Fibroblast of the aortic adventitia (primary cell): Measurements from ENCODE around the gene SMIM36. TPM values are rescaled to one million over a fixed set of nuclear protein-coding genes. Genes with fewer than 3 reads are reported as not detected.
"Not testable (repeated sequence)": the region's sequence is repeated elsewhere in the genome, so short reads cannot be mapped to it uniquely, and the experiment has no call there.

Source experiments
- DNase-seq: peaks from one replicate; pipeline ENCODE4 v3.0.0-alpha.2; 2010; ENCODE audit warnings: low read depth
- H3K4me3 ChIP-seq: 2 replicates; pipeline ENCODE4 v1.5.1; 2011; ENCODE audit warnings: low read depth, mild to moderate bottlenecking, control low read depth, low read length, moderate library complexity
- total RNA-seq: library from RNA; depleted of rRNA; stranded (reverse); fragments of >200 nt; gene quantifications from 2 replicates; pipeline ENCODE4 v1.2.3, GENCODE V29; 2012; ENCODE audit warnings: low replicate concordance
- TF ChIP-seq, protein P1 (sequence below): IDR thresholded peaks from 2 replicates; pipeline ENCODE4 v1.5.1; 2011; ENCODE audit warnings: mild to moderate bottlenecking, low read length, control low read depth, inconsistent platforms; ENCODE audit not compliant: insufficient read depth

The SMIM36 gene
- total RNA-seq, 1 donor, result not detected

GRCh38 chr17:55448681-55449080 is 62.6 kb downstream of the SMIM36 start:
- DNase-seq, result peak; percentile 54
- TF ChIP-seq, protein P1, sequence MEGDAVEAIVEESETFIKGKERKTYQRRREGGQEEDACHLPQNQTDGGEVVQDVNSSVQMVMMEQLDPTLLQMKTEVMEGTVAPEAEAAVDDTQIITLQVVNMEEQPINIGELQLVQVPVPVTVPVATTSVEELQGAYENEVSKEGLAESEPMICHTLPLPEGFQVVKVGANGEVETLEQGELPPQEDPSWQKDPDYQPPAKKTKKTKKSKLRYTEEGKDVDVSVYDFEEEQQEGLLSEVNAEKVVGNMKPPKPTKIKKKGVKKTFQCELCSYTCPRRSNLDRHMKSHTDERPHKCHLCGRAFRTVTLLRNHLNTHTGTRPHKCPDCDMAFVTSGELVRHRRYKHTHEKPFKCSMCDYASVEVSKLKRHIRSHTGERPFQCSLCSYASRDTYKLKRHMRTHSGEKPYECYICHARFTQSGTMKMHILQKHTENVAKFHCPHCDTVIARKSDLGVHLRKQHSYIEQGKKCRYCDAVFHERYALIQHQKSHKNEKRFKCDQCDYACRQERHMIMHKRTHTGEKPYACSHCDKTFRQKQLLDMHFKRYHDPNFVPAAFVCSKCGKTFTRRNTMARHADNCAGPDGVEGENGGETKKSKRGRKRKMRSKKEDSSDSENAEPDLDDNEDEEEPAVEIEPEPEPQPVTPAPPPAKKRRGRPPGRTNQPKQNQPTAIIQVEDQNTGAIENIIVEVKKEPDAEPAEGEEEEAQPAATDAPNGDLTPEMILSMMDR, result no peak
- no peak overlapping the region for H3K4me3 ChIP-seq

DNA sequence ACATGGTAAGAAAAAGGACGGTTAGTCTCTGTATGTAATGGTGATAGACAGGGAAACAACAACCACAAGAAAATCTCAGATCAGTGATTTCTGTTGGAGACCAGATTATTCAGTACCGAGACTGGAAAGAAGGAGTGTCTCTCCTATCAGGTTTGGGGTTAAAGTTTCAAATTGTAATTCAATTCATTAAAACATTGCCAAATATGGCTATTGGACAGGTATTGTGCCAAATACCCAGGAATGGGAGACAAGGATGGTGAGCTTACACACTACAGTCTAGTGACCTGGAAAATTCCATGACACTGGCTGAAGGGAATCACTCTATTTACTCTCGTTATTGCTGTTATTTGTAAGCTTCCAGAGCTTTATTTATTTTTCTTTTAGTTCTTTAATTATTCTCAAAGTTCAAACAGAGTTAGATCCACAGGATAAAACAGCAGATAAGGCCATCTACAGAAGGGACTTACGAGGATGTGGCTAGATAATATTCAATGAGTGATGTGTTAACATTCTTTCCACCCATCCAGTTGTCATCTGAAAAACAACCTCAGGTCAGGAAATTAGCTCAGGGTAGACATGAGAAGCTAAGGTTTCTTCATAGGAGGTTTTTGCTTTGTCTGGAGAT is 64.6 kb downstream of the SMIM36 start:
- TF ChIP-seq, protein P1, result no peak
- no peak overlapping the region for H3K4me3 ChIP-seq
- no peak for DNase-seq

- H3K4me3 ChIP-seq, DNase-seq: not testable (repeated sequence)
Observed at GRCh38 chr17:55446004-55446403, 65.2 kb downstream of the SMIM36 start.

DNA sequence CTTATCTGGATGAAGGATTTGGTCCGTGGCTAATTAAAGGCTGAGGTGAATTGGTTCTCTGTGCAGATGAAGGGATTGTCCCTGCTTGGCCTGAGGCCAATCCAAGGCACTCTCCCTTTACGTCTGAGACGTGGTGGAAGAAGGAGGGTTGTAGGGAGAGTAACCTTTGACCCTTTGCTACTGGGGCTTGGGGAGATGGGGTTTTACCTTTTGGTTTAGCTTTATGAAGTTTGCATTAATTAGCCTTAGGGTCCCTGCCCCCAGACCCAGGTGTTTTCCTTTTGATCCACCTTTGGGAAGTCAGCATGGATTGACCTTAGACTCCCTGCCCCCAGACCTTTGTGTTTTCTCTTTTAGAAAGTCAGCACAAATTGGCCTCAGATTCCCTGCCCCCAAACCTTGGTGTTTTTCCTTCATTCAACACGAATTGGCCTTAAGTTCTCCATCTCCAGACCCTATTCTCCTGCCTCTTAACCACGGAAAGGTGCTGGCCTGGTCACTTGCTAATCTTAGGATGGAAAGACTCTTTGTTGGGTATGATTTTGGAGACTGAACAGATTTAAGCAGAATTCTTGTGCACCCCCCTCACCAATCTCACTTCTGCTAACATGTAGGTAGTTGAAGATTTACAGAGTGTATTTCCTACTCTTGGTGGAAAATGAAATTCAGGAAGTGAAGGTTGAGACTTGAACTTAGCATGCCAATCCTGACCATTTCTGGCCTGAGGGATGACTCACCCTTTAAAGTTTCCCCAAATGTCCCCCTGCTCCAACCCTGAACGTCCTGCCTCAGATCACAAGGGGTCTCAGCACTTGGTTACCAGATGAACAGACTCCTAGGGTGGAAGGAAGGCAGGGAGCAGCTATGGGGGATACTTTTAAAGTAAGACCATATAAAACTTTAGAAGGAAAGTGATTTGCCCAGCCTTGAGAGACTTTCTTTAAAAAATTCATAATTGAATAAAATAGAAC is 66.5 kb downstream of the SMIM36 start:
- H3K4me3 ChIP-seq, result no peak overlapping the region
- DNase-seq, result no peak
- TF ChIP-seq, protein P1, result no peak

- TF ChIP-seq, protein P1, result no peak
- no peak overlapping the region for H3K4me3 ChIP-seq
- no peak for DNase-seq
Observed at GRCh38 chr17:55443904-55444303, 67.3 kb downstream of the SMIM36 start.

GRCh38 chr17:55442953-55443683 is 68.1 kb downstream of the SMIM36 start:
- H3K4me3 ChIP-seq, result no peak overlapping the region
- DNase-seq, result no peak
- TF ChIP-seq, protein P1, result no peak

DNA sequence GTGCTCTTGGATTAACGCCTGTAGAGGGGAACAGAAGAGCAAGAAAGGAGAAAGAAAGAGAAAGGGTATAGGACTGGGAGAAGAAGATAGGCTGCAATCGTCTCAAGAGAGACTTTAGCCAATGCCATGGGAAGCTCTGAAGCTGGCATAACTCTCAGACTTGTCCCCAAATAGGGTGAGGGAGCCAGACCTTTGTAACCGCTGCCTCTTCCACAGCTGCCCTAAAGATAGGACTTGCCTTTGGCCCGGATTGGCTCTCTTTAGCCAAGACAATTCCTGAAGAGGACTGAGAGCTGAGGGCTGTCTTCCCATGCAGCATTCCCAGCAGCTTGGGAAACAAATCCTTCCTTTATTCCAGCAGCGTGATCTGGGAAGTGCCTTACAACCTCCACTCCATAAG is 68.8 kb downstream of the SMIM36 start:
- TF ChIP-seq, protein P1, result no peak
- DNase-seq, result no peak
- no peak overlapping the region for H3K4me3 ChIP-seq
